Transverse colon (tissue), 3 donors: ENCODE measurements around the gene MAD2L1BP.

Experiments
- POLR2A ChIP-seq: fragments of 450-650 bp; IDR thresholded peaks from one replicate; pipeline ENCODE4 v1.6.1; 2016; ENCODE audit warnings: antibody characterized with exemption, mild to moderate bottlenecking, moderate library complexity
- POLR2AphosphoS5 ChIP-seq, 3 donors: sonication (generic); formaldehyde crosslinking; IDR thresholded peaks; one replicate each; pipeline ENCODE4 v1.6.1; 2016; ENCODE audit warnings: antibody characterized with exemption in 3 of 3

DNA sequence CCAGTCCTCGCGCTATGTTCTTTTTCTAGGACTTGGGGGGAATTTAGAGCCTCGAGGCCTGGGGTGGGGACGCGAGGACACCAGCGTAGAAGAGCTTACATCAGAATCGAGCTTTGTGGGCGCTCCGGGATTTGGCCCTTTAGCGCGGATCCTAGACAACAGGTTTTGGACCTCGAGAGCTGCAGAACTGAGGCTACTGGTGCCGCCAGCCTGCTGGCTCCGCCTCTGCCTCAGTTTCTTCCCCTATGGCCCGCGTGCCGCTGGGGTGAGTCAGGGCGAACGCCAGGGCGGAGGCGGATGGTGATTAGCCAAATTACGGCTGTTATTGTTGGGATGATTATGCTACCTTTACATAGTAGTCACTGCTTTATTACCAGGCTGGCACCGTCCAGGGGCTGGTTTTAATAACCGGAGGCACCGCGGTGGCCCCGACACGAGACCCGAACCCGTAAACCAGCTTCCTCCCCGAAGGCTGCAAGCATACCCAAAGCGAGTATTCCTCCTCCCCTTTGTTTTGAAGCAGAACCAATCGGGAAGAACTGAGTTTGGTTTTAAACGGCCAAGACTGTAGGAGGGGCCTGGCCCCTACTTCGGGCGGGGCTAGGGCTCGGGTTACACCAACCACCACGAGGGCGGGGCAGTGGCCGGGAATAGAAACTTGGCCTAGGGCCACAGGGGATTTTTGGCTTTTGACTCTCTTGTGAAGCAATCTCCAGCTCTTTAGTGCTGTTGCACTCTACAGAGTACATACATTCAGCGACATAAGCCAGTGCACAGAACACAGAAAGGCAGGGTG lies 5.9 kb upstream of the MAD2L1BP start:
- TF ChIP-seq POLR2A (peak; percentile 69), POLR2AphosphoS5 (IDR thresholded peaks at IDR 0.05) (peak; percentile 91 to 94 (median 91))
